ENCODE data around the gene PTPRF. TPM values are rescaled to one million over a fixed set of nuclear protein-coding genes. Genes with fewer than 3 reads are reported as not detected.
"Not testable (repeated sequence)": the region's sequence is repeated elsewhere in the genome, so short reads cannot be mapped to it uniquely, and the experiment has no call there.

Gene PTPRF
- total RNA-seq, 6 experiments from 2014 or later, result 97.1 to 252 (median 160) TPM

- no peak for DNase-seq
- WGBS (ENCODE audit: insufficient coverage, low coverage, low lambda C conversion rate, missing lambda C conversion rate), result 79% methylated on average over 1 of the region's 1 CpG
- Histone ChIP-seq H3K36me3 (no peaks in the 10 kb centered on the region), H3K9me3 (no peaks in the 10 kb centered on the region), H3K27me3 (no peaks in the 10 kb centered on the region), H3K4me1 (peaks cover 0 to 8% (median 0%) of the 10 kb centered on the region in 4 donors), H3K27ac (no peak overlapping the region), H3K4me3 (no peak overlapping the region)
- intact Hi-C loops (cut with DNase I), result no loop called here
- no peak for ATAC-seq
- TF ChIP-seq CTCF (IDR thresholded peaks at IDR 0.05) (no peak), POLR2A (IDR thresholded peaks at IDR 0.05) (no peak)
These were observed 114.8 kb downstream of the PTPRF start for GRCh38 chr1:43645461-43645860.

DNA sequence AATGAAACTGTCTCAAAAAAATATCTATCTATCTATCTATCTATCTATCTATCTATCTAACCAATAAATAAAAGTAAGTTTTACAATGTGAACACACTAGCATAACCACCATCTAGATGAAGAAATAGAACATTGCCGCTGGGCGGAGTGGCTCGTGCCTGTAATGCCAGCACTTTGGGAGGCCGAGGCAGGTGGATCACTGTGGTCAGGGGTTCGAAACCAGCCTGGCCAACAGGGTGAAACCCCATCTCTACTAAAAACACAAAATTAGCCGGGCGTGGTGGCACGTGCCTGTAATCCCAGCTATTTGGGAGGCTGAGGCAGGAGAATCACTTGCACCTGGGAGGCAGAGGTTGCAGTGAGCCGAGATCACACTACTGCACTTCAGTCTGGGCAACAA, 116.6 kb downstream of the PTPRF start:
- H3K4me3 ChIP-seq; H3K36me3 ChIP-seq; DNase-seq; H3K9me3 ChIP-seq; H3K27me3 ChIP-seq; ATAC-seq; H3K27ac ChIP-seq; intact Hi-C loops (cut with DNase I): not testable (repeated sequence)
- H3K4me1 ChIP-seq, result peaks cover 0 to 24% (median 5%) of the 10 kb centered on the region in 4 donors
- 80% methylated on average over 6 of the region's 9 CpGs for WGBS (ENCODE audit: insufficient coverage, low coverage, low lambda C conversion rate, missing lambda C conversion rate)

DNA sequence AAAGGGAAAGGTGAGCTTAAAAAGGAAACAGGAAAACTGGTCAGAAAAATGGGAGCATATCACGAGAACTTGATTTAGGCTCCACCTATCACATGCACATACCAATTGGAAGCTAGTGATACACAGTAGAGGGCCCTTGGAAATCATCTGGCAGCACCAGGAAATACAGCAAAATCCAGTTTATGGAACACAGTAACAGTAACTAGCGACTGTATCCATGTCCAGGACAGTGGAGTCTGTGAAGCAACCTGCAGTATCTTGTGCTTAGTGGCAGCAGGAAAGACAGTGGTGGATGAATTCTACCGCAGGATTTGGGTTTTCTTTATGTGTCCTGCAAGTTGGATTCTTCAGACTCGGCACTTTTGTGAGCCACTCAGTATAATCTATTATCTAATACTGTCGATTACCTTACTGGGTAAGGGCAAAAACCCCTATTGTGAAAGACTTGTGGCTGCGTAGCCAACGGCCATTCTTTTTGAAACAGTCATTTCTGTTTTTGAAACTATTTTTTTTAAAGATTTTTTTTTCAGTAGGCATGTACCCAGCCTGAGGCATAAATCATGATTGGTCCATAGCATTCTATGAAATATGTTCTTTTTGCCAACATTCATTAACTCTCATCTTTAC, 117.7 kb downstream of the PTPRF start:
- DNase-seq, result no peak
- Histone ChIP-seq H3K4me1 (peaks cover 0 to 24% (median 5%) of the 10 kb centered on the region in 4 donors), H3K27ac (peak overlapping the region in 2 of 3 donors; percentile 20 to 55), H3K4me3 (peak overlapping the region in 1 of 3 donors; percentile 5), H3K36me3 (peaks cover 0 to 4% (median 2%) of the 10 kb centered on the region in 4 donors), H3K27me3 (no peaks in the 10 kb centered on the region), H3K9me3 (no peaks in the 10 kb centered on the region)
- ATAC-seq, result peak in 2 of 4 donors; percentile 3 to 7
- intact Hi-C loops (cut with DNase I), result no loop called here
- 24% methylated on average over 7 of the region's 7 CpGs for WGBS (ENCODE audit: insufficient coverage, low coverage, low lambda C conversion rate, missing lambda C conversion rate)
- peak; percentile 13 for TF ChIP-seq POLR2A (IDR thresholded peaks at IDR 0.05)
- TF ChIP-seq CTCF (IDR thresholded peaks at IDR 0.05), result no peak

DNA sequence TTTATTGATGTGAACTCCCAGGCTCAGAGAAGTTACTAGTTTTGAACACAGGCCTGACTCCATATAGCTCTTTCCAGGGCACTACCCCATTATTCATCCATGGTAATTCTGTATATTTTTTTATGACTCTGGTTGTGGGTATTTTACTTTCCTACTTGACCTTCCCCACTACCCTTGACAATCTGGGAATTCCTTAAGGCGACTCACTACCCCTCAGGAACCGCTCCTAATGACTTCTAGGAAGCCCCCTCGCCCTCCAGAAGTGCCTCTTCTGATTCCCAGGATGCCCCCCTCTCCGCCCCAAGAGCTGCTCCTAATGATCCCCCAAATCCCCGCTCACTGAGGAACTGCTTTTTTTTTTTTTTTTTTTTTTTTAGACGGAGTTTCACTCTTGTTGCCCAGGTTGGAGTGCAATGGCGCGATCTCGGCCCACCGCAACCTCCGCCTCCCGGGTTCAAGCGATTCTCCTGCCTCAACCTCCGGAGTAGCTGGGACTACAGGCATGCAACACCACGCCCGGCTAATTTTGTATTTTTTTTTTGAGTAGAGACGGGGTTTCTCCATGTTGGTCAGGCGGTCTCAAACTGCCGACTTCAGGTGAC, 118.3 kb downstream of the PTPRF start:
- DNase-seq (no peak), ATAC-seq (no peak)
- peak overlapping the region; percentile 71 to 89 (median 77) for H3K27ac ChIP-seq
- H3K4me3 ChIP-seq, result peak overlapping the region; percentile 69 to 85 (median 84)
- no peaks in the 10 kb centered on the region for H3K9me3 ChIP-seq
- H3K27me3 ChIP-seq, result no peaks in the 10 kb centered on the region
- TF ChIP-seq POLR2A (IDR thresholded peaks at IDR 0.05) (no peak), CTCF (IDR thresholded peaks at IDR 0.05) (no peak)
- H3K4me1 ChIP-seq, result peaks cover 0 to 24% (median 5%) of the 10 kb centered on the region in 4 donors
- peaks cover 0 to 10% (median 5%) of the 10 kb centered on the region in 4 donors for H3K36me3 ChIP-seq
- intact Hi-C loops (cut with DNase I), result no loop called here
- WGBS (ENCODE audit: insufficient coverage, low coverage, low lambda C conversion rate, missing lambda C conversion rate), result 26% methylated on average over 13 of the region's 19 CpGs
